SKM-1 (cell line): ENCODE results near the gene ARHGEF19.

Source experiments
- DNase-seq: peaks from one replicate; lab custom pipeline; 2025; ENCODE audit not compliant: unreplicated experiment; lab: John Stamatoyannopoulos, UW

The ARHGEF19 gene

GRCh38 chr1:16183765-16184556 lies 28.5 kb downstream of the ARHGEF19 start:
- DNase-seq, result no peak

- no peak for DNase-seq
Observed at GRCh38 chr1:16183179-16183578, 29.3 kb downstream of the ARHGEF19 start.

GRCh38 chr1:16181887-16182719 lies 30.3 kb downstream of the ARHGEF19 start:
- no peak for DNase-seq

GRCh38 chr1:16180291-16180824 lies 32.1 kb downstream of the ARHGEF19 start:
- DNase-seq, result no peak

- DNase-seq, result no peak
Observed at GRCh38 chr1:16178596-16179497, 33.6 kb downstream of the ARHGEF19 start.

GRCh38 chr1:16177306-16177705 lies 35.1 kb downstream of the ARHGEF19 start:
- no peak for DNase-seq

GRCh38 chr1:16176653-16177052 lies 35.8 kb downstream of the ARHGEF19 start:
- no peak for DNase-seq

- no peak for DNase-seq
Observed at GRCh38 chr1:16175610-16176553, 36.6 kb downstream of the ARHGEF19 start.

GRCh38 chr1:16174886-16175598 lies 37.4 kb downstream of the ARHGEF19 start:
- DNase-seq, result no peak

GRCh38 chr1:16174261-16174868 lies 38.1 kb downstream of the ARHGEF19 start:
- DNase-seq, result no peak

- DNase-seq, result no peak
Observed at GRCh38 chr1:16173447-16174260, 38.8 kb downstream of the ARHGEF19 start.

- peak; percentile 72 for DNase-seq
Observed at GRCh38 chr1:16172964-16173446, 39.4 kb downstream of the ARHGEF19 start.

GRCh38 chr1:16172218-16172830 lies 40.1 kb downstream of the ARHGEF19 start:
- DNase-seq, result no peak

GRCh38 chr1:16171314-16172151 lies 40.9 kb downstream of the ARHGEF19 start:
- no peak for DNase-seq

- no peak for DNase-seq
Observed at GRCh38 chr1:16170283-16170673, 42.2 kb downstream of the ARHGEF19 start.

GRCh38 chr1:16168622-16169360 lies 43.7 kb downstream of the ARHGEF19 start:
- DNase-seq, result no peak
